GM20431 (cell line): ENCODE results near the gene PCDHB10.
"Not testable (repeated sequence)": the region's sequence is repeated elsewhere in the genome, so short reads cannot be mapped to it uniquely, and the experiment has no call there.

Experiments
- in situ Hi-C: fragments of 300-500 bp; cut with MseI, MboI; formaldehyde crosslinking; loops from one replicate; pipeline ENCODE4 v1.15.0; 2020; ENCODE audit warnings: low sequenced_read_pairs; ENCODE audit not compliant: unreplicated experiment

Gene PCDHB10

GRCh38 chr5:141235922-141236321, 43.8 kb downstream of the PCDHB10 start:
- in situ Hi-C loops: not testable (repeated sequence)

GRCh38 chr5:141236516-141237313, 44.6 kb downstream of the PCDHB10 start:
- in situ Hi-C loops: no loop called here

- in situ Hi-C loops: no loop called here
Observed at GRCh38 chr5:141241496-141241895, 49.3 kb downstream of the PCDHB10 start.
